GM21528 (cell line): ENCODE data around the gene SHCBP1L.

Experiments used
- ATAC-seq: cut with Tn5 transposase; IDR thresholded peaks from one replicate; pipeline ENCODE4 v1.9.1; 2021; ENCODE audit warnings: mild to moderate bottlenecking, moderate library complexity; ENCODE audit not compliant: unreplicated experiment, low FRiP score

SHCBP1L gene

GRCh38 chr1:182952677-182953444, at the start of gene SHCBP1L:
Gene SHCBP1L, minus strand, starts transcription at chr1:182953166. Its CDS starts 33 bp downstream, at chr1:182953133.
- no peak for ATAC-seq

GRCh38 chr1:183002267-183002666, 49.3 kb upstream of the SHCBP1L start:
- no peak for ATAC-seq

- no peak for ATAC-seq
Observed at GRCh38 chr1:183000167-183000962, 47.4 kb upstream of the SHCBP1L start.

- ATAC-seq, result no peak
Observed at GRCh38 chr1:182998482-182998881, 45.5 kb upstream of the SHCBP1L start.

GRCh38 chr1:182996816-182997215, 43.9 kb upstream of the SHCBP1L start:
- ATAC-seq, result no peak

- no peak for ATAC-seq
Observed at GRCh38 chr1:182995894-182996293, 42.9 kb upstream of the SHCBP1L start.

GRCh38 chr1:182993746-182994145, 40.8 kb upstream of the SHCBP1L start:
- no peak for ATAC-seq

- ATAC-seq, result no peak
Observed at GRCh38 chr1:182990413-182991144, 37.6 kb upstream of the SHCBP1L start.

- ATAC-seq, result no peak
Observed at GRCh38 chr1:182985876-182986275, 32.9 kb upstream of the SHCBP1L start.

- ATAC-seq, result no peak
Observed at GRCh38 chr1:182984621-182985020, 31.7 kb upstream of the SHCBP1L start.

- ATAC-seq, result no peak
Observed at GRCh38 chr1:182984138-182984537, 31.2 kb upstream of the SHCBP1L start.

GRCh38 chr1:182978151-182978853, 25.3 kb upstream of the SHCBP1L start:
- ATAC-seq, result no peak

GRCh38 chr1:182977480-182977879, 24.5 kb upstream of the SHCBP1L start:
- ATAC-seq, result no peak

GRCh38 chr1:182974506-182975191, 21.7 kb upstream of the SHCBP1L start:
- ATAC-seq, result no peak

GRCh38 chr1:182972829-182973228, 19.9 kb upstream of the SHCBP1L start:
- no peak for ATAC-seq

- ATAC-seq, result no peak
Observed at GRCh38 chr1:182972231-182972630, 19.3 kb upstream of the SHCBP1L start.

GRCh38 chr1:182971219-182971618, 18.3 kb upstream of the SHCBP1L start:
- no peak for ATAC-seq

- no peak for ATAC-seq
Observed at GRCh38 chr1:182968836-182969734, 16.1 kb upstream of the SHCBP1L start.
